Endothelial cell of umbilical vein (primary cell): ENCODE results near the gene TNIK. TPM values are rescaled to one million over a fixed set of nuclear protein-coding genes. Genes with fewer than 3 reads are reported as not detected.

Source experiments
- BruUV-seq: library from RNA; stranded (reverse); fragments of 400-500 nt; replicated peaks from 2 replicates; lab custom pipeline; 2021; lab: Mats Ljungman, UMichigan
- CTCF ChIA-PET: fragments of 300-600, 350-600 bp; sonication (Branson Sonifier 250); formaldehyde crosslinking; loops from one replicate; lab custom pipeline; 2021; ENCODE audit warnings: antibody characterized with exemption, inconsistent platforms; lab: Charles Lee
- POLR2A ChIA-PET: fragments of 300-600, 350-600 bp; sonication (Branson Sonifier 250); formaldehyde crosslinking; loops from one replicate; lab custom pipeline; 2021; ENCODE audit warnings: antibody characterized with exemption, inconsistent platforms; lab: Charles Lee
- DNase-seq: peaks from one replicate; pipeline ENCODE4 v3.0.0-alpha.2; 2011; ENCODE audit warnings: low read depth, low spot score
- FAIRE-seq: peaks from 2 replicates; lab custom pipeline; 2011; peaks lifted over from hg19 to GRCh38; lab: Jason Lieb, UNC
- H2AFZ ChIP-seq: 2 replicates; pipeline ENCODE4 v1.6.0; 2012; ENCODE audit warnings: low read depth, low read length, control low read depth, inconsistent platforms
- H3K27ac ChIP-seq: 2 replicates; pipeline ENCODE4 v1.5.1; 2011; ENCODE audit warnings: low read depth, mild to moderate bottlenecking, control low read depth, low read length, moderate library complexity; ENCODE audit not compliant: insufficient read depth
- H3K27me3 ChIP-seq, 2 experiments: 2 replicates each; pipeline versions ENCODE4 v1.6.0 to v1.6.1; 2011; ENCODE audit warnings: low read length in 2 of 2, mixed read lengths in 1 of 2; ENCODE audit not compliant: control insufficient read depth in 2 of 2, insufficient read depth in 2 of 2
- H3K36me3 ChIP-seq, 2 experiments: 2 replicates in 1 of 2; 3 replicates in 1 of 2; pipeline ENCODE4 v1.5.1; 2011; ENCODE audit warnings: low read length in 2 of 2, mild to moderate bottlenecking in 1 of 2, moderate library complexity in 1 of 2; ENCODE audit not compliant: control insufficient read depth in 2 of 2, insufficient read depth in 2 of 2; ENCODE audit errors: extremely low read depth in 1 of 2
- H3K4me1 ChIP-seq: 3 replicates; pipeline ENCODE4 v1.5.1; 2011; ENCODE audit warnings: mild to moderate bottlenecking, low read length; ENCODE audit not compliant: control insufficient read depth, insufficient read depth; ENCODE audit errors: extremely low read depth
- H3K4me2 ChIP-seq: 2 replicates; pipeline ENCODE4 v1.6.1; 2011; ENCODE audit warnings: low read length, control low read depth, mixed read lengths; ENCODE audit not compliant: insufficient read depth
- H3K4me3 ChIP-seq, 3 experiments: fragments of 200-600 bp in 1 of 3; sonication (generic), shearing (Covaris generic) in 1 of 3; replicated peaks in 1 of 3; 2 replicates each; pipeline ENCODE4 v1.5.1; 2011 to 2016; ENCODE audit warnings: control low read depth in 3 of 3, low read length in 3 of 3, mild to moderate bottlenecking in 2 of 3, inconsistent platforms in 1 of 3, low read depth in 1 of 3, moderate library complexity in 1 of 3; ENCODE audit not compliant: insufficient read depth in 1 of 3
- H3K79me2 ChIP-seq: 2 replicates; pipeline ENCODE4 v1.6.0; 2012; ENCODE audit warnings: low read length, inconsistent platforms; ENCODE audit not compliant: control insufficient read depth, insufficient read depth
- H3K9ac ChIP-seq: replicated peaks from 2 replicates; pipeline ENCODE3; 2011; ENCODE audit warnings: low read length, control low read depth; ENCODE audit not compliant: insufficient read depth; ENCODE audit errors: extremely low read depth
- H3K9me1 ChIP-seq: replicated peaks from 3 replicates; pipeline ENCODE4 v1.6.0; 2011; ENCODE audit warnings: mild to moderate bottlenecking, low read length; ENCODE audit not compliant: control insufficient read depth, insufficient read depth; ENCODE audit errors: extremely low read depth
- H3K9me3 ChIP-seq: replicated peaks from 2 replicates; pipeline ENCODE4 v1.5.1; 2012; ENCODE audit warnings: low read length, inconsistent platforms; ENCODE audit not compliant: control insufficient read depth, insufficient read depth
- H4K20me1 ChIP-seq: replicated peaks from 2 replicates; pipeline ENCODE3; 2011; ENCODE audit warnings: mild to moderate bottlenecking, low read length; ENCODE audit not compliant: control insufficient read depth, insufficient read depth; ENCODE audit errors: extremely low read depth
- EZH2 ChIP-seq: IDR thresholded peaks from 2 replicates; pipeline ENCODE4 v1.6.1; 2012; ENCODE audit warnings: borderline replicate concordance, low read depth, mild to moderate bottlenecking, moderate library complexity, low read length, inconsistent platforms; ENCODE audit not compliant: severe bottlenecking
- FOS ChIP-seq: IDR thresholded peaks from 2 replicates; pipeline ENCODE4 v1.6.1; 2011; ENCODE audit warnings: mild to moderate bottlenecking, low read length, moderate library complexity, borderline replicate concordance; ENCODE audit not compliant: insufficient read depth
- GATA2 ChIP-seq: IDR thresholded peaks from 2 replicates; pipeline ENCODE4 v1.7.0; 2011; ENCODE audit warnings: low read depth, mild to moderate bottlenecking, moderate library complexity, mixed read lengths, low read length; ENCODE audit not compliant: insufficient read length, insufficient read depth
- JUN ChIP-seq: IDR thresholded peaks from 2 replicates; pipeline ENCODE4 v1.6.1; 2011; ENCODE audit warnings: borderline replicate concordance, low read depth; ENCODE audit not compliant: insufficient read length, insufficient read depth
- MYC ChIP-seq: IDR thresholded peaks from one replicate; pipeline ENCODE4 v1.6.1; 2011; ENCODE audit warnings: mild to moderate bottlenecking, low read depth, low read length
- POLR2A ChIP-seq: IDR thresholded peaks from 2 replicates; pipeline ENCODE4 v1.6.1; 2012; ENCODE audit warnings: low read depth, mild to moderate bottlenecking, control low read depth, low read length
- POLR2AphosphoS5 ChIP-seq: IDR thresholded peaks from 2 replicates; pipeline ENCODE4 v1.6.1; 2012; ENCODE audit warnings: low read depth, mild to moderate bottlenecking, control low read depth, low read length, moderate library complexity; ENCODE audit not compliant: insufficient read depth
- dilution Hi-C: fragments of 300-500 bp; cut with MboI; formaldehyde crosslinking; loops from one replicate; pipeline ENCODE4 v1.15.0; 2019; ENCODE audit warnings: low sequenced_read_pairs; ENCODE audit not compliant: extremely low pct_ligation_motif_present
- intact Hi-C: fragments of 100-400 bp; cut with micrococcal nuclease; formaldehyde crosslinking; loops from one replicate; pipeline ENCODE4 v1.10.0; 2022
- polyA plus RNA-seq, 4 experiments: library from polyadenylated mRNA; depleted of rRNA in 3 of 4; stranded (reverse) in 3 of 4; unstranded in 1 of 4; fragments of >200 nt; gene quantifications; 2 replicates each; pipeline versions ENCODE4 v1.2.1 to v1.2.3, GENCODE V29; 2011 to 2012; ENCODE audit warnings: missing spikeins in 1 of 4
- total RNA-seq: library from RNA; stranded (reverse); gene quantifications from 2 replicates; pipeline ENCODE4 v1.2.3, GENCODE V29; 2021
- TF ChIP-seq, protein P1 (sequence below): IDR thresholded peaks from 2 replicates; pipeline ENCODE4 v1.6.1; 2011; ENCODE audit not compliant: insufficient read depth, insufficient read length
- TF ChIP-seq, protein P2 (sequence below), 2 donors: IDR thresholded peaks; 1 replicate in 1 of 2; 2 replicates in 1 of 2; pipeline ENCODE4 v1.5.1; 2011; ENCODE audit warnings: low read length in 2 of 2, mild to moderate bottlenecking in 2 of 2, moderate library complexity in 2 of 2, control low read depth in 1 of 2, inconsistent platforms in 1 of 2, low read depth in 1 of 2; ENCODE audit not compliant: insufficient read depth in 1 of 2; ENCODE audit errors: extremely low read depth in 1 of 2

Gene TNIK
- total and polyA plus RNA-seq, 2 donors (not counting 3 experiments of a cell fraction or from before 2014, with no cell fraction given) = 10.9 to 39.7 TPM

DNA sequence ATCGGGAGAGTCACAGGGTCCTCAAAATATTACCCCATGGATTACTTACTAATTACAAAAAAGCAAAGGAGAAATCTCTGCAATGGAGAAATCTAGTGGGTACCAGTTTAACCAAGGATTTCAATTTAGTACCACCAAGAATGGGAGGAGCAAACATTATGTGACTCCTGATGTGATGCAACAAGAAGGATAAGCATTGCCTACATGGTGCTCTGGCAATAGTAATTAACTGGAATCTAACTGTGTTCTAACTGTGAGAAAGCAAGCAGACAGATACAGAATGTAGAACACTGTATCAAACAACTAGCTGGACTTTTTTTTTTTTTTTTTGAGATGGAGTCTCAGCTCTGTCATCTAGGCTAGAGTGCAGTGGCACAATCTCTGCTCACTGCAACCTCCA lies 159.2 kb downstream of the TNIK start:
- H3K4me2 ChIP-seq = no peak overlapping the region
- intact Hi-C loops (no loop called here), dilution Hi-C loops (no loop called here)
- no peak overlapping the region for H3K9ac ChIP-seq
- no peaks in the 10 kb centered on the region for H3K36me3 ChIP-seq
- H3K27ac ChIP-seq = no peak overlapping the region
- no peaks in the 10 kb centered on the region for H4K20me1 ChIP-seq
- no peaks in the 10 kb centered on the region for H3K27me3 ChIP-seq
- peaks cover 2% of the 10 kb centered on the region for H3K4me1 ChIP-seq
- POLR2A ChIA-PET = no interaction called here
- FAIRE-seq (no peak), DNase-seq (no peak)
- no peak overlapping the region for H2AFZ ChIP-seq
- BruUV-seq = no TSS peak
- CTCF ChIA-PET = interaction anchor here (1.5 kb wide), 1 partner anchor 10 kb away, joined by 5 read pairs; no protein-coding TSS in a partner anchor
- H3K79me2 ChIP-seq = peaks cover 15% of the 10 kb centered on the region
- H3K9me3 ChIP-seq = no peaks in the 10 kb centered on the region
- H3K9me1 ChIP-seq = no peaks in the 10 kb centered on the region
- no peak overlapping the region for H3K4me3 ChIP-seq
- TF ChIP-seq JUN (no peak), POLR2AphosphoS5 (no peak), MYC (no peak), GATA2 (no peak), FOS (no peak), POLR2A (no peak), EZH2 (no peak)
- TF ChIP-seq, protein P1, sequence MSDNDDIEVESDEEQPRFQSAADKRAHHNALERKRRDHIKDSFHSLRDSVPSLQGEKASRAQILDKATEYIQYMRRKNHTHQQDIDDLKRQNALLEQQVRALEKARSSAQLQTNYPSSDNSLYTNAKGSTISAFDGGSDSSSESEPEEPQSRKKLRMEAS = no peak
- TF ChIP-seq, protein P2, sequence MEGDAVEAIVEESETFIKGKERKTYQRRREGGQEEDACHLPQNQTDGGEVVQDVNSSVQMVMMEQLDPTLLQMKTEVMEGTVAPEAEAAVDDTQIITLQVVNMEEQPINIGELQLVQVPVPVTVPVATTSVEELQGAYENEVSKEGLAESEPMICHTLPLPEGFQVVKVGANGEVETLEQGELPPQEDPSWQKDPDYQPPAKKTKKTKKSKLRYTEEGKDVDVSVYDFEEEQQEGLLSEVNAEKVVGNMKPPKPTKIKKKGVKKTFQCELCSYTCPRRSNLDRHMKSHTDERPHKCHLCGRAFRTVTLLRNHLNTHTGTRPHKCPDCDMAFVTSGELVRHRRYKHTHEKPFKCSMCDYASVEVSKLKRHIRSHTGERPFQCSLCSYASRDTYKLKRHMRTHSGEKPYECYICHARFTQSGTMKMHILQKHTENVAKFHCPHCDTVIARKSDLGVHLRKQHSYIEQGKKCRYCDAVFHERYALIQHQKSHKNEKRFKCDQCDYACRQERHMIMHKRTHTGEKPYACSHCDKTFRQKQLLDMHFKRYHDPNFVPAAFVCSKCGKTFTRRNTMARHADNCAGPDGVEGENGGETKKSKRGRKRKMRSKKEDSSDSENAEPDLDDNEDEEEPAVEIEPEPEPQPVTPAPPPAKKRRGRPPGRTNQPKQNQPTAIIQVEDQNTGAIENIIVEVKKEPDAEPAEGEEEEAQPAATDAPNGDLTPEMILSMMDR (IDR thresholded peaks at IDR 0.05; ENCODE audit: extremely low read depth in 1 of 2, insufficient read depth in 1 of 2, low read depth in 1 of 2, low read length in 2 of 2) = no peak
